ENCODE results near the gene BAHCC1. TPM values are rescaled to one million over a fixed set of nuclear protein-coding genes. Genes with fewer than 3 reads are reported as not detected.

Gene BAHCC1
- total RNA-seq, 1 donor from 2014 or later = 4.8 TPM

- no peak for DNase-seq (ENCODE audit: low read depth)
- no peak overlapping the region for H3K4me3 ChIP-seq (ENCODE audit: low read depth, low read length)
- TF ChIP-seq CTCF (conservative IDR thresholded peaks at IDR 0.05; ENCODE audit: low read depth, low read length) = no peak
These were observed 60.8 kb downstream of the BAHCC1 start for GRCh38 chr17:81456091-81456490.

GRCh38 chr17:81456798-81457197, 61.5 kb downstream of the BAHCC1 start:
- H3K4me3 ChIP-seq (ENCODE audit: low read depth, low read length) = no peak overlapping the region
- no peak for TF ChIP-seq CTCF (conservative IDR thresholded peaks at IDR 0.05; ENCODE audit: low read depth, low read length)
- DNase-seq (ENCODE audit: low read depth) = no peak

GRCh38 chr17:81457401-81457800, 62.1 kb downstream of the BAHCC1 start:
- no peak for DNase-seq (ENCODE audit: low read depth)
- TF ChIP-seq CTCF (conservative IDR thresholded peaks at IDR 0.05; ENCODE audit: low read depth, low read length) = no peak

GRCh38 chr17:81457917-81458555, 62.8 kb downstream of the BAHCC1 start:
- no peak for TF ChIP-seq CTCF (conservative IDR thresholded peaks at IDR 0.05; ENCODE audit: low read depth, low read length)
- no peak overlapping the region for H3K4me3 ChIP-seq (ENCODE audit: low read depth, low read length)
- DNase-seq (ENCODE audit: low read depth) = no peak

More at GRCh38 chr17:81457401-81457800, 62.1 kb downstream of the BAHCC1 start:
- no peak overlapping the region for H3K4me3 ChIP-seq (ENCODE audit: low read depth, low read length)

- DNase-seq (ENCODE audit: low read depth) = no peak
- no peak overlapping the region for H3K4me3 ChIP-seq (ENCODE audit: low read depth, low read length)
- no peak for TF ChIP-seq CTCF (conservative IDR thresholded peaks at IDR 0.05; ENCODE audit: low read depth, low read length)
These were observed 63.4 kb downstream of the BAHCC1 start for GRCh38 chr17:81458628-81459027.

- no peak for DNase-seq (ENCODE audit: low read depth)
- no peak for TF ChIP-seq CTCF (conservative IDR thresholded peaks at IDR 0.05; ENCODE audit: low read depth, low read length)
- no peak overlapping the region for H3K4me3 ChIP-seq (ENCODE audit: low read depth, low read length)
These were observed 64.0 kb downstream of the BAHCC1 start for GRCh38 chr17:81459224-81459623.

- no peak overlapping the region for H3K4me3 ChIP-seq (ENCODE audit: low read depth, low read length)
- DNase-seq (ENCODE audit: low read depth) = no peak
- TF ChIP-seq CTCF (conservative IDR thresholded peaks at IDR 0.05; ENCODE audit: low read depth, low read length) = no peak
These were observed 64.6 kb downstream of the BAHCC1 start for GRCh38 chr17:81459864-81460263.

All from epithelial cell of proximal tubule (primary cell).